OCI-LY1 (cell line): ENCODE results near the gene DCUN1D5.

Experiments used
- H2AFZ ChIP-seq: fragments of 200-600 bp; sonication (generic), shearing (Covaris generic); 2 replicates; pipeline ENCODE4 v1.6.0; 2014; ENCODE audit warnings: antibody characterized with exemption, mild to moderate bottlenecking, low read length
- H3F3A ChIP-seq: fragments of 200-600 bp; sonication (generic), shearing (Covaris generic); 2 replicates; pipeline ENCODE4 v1.6.0; 2014; ENCODE audit warnings: mild to moderate bottlenecking, antibody characterized with exemption, low read length, moderate library complexity; ENCODE audit not compliant: insufficient read depth
- H3K27ac ChIP-seq: fragments of 200-600 bp; sonication (generic); 2 replicates; pipeline ENCODE4 v1.5.1; 2014; ENCODE audit warnings: low read length, mixed run types, mild to moderate bottlenecking, low read depth; ENCODE audit not compliant: poor library complexity, severe bottlenecking
- H3K27me3 ChIP-seq: fragments of 200-600 bp; sonication (generic); 2 replicates; pipeline ENCODE4 v1.6.0; 2014; ENCODE audit warnings: antibody characterized with exemption, mild to moderate bottlenecking, low read length, moderate library complexity; ENCODE audit not compliant: insufficient read depth
- H3K36me3 ChIP-seq: fragments of 200-600 bp; sonication (generic); 2 replicates; pipeline ENCODE4 v1.6.1; 2014; ENCODE audit warnings: mild to moderate bottlenecking, antibody characterized with exemption, low read length, moderate library complexity, mixed read lengths; ENCODE audit not compliant: insufficient read depth
- H3K4me1 ChIP-seq: fragments of 200-600 bp; sonication (generic); 2 replicates; pipeline ENCODE4 v1.5.1; 2014; ENCODE audit warnings: mild to moderate bottlenecking, low read length, moderate library complexity; ENCODE audit not compliant: insufficient read depth, severe bottlenecking
- H3K4me2 ChIP-seq: fragments of 200-600 bp; sonication (generic), shearing (Covaris generic); 2 replicates; pipeline ENCODE4 v1.6.1; 2014; ENCODE audit warnings: low read length
- H3K4me3 ChIP-seq: fragments of 200-600 bp; sonication (generic); 2 replicates; pipeline ENCODE4 v1.5.1; 2014; ENCODE audit warnings: low read length, low read depth, mild to moderate bottlenecking, mixed read lengths; ENCODE audit not compliant: poor library complexity, severe bottlenecking
- H3K79me2 ChIP-seq: fragments of 200-600 bp; shearing (Covaris generic); 2 replicates; pipeline ENCODE4 v1.6.1; 2016; ENCODE audit warnings: mixed run types, low read length, mixed read lengths; ENCODE audit not compliant: insufficient read depth
- H3K9ac ChIP-seq: fragments of 200-600 bp; sonication (generic), shearing (Covaris generic); 2 replicates; pipeline ENCODE4 v1.6.1; 2014; ENCODE audit warnings: mild to moderate bottlenecking, low read length, mixed read lengths
- H3K9me2 ChIP-seq: fragments of 200-600 bp; sonication (generic), shearing (Covaris generic); 2 replicates; pipeline ENCODE4 v1.6.1; 2014; ENCODE audit warnings: low read depth, mild to moderate bottlenecking, low read length, mixed read lengths
- H3K9me3 ChIP-seq: fragments of 200-600 bp; shearing (Covaris generic); 2 replicates; pipeline ENCODE4 v1.6.1; 2014; ENCODE audit warnings: low read length, mixed read lengths
- H4K20me1 ChIP-seq: fragments of 200-600 bp; sonication (generic), shearing (Covaris generic); 2 replicates; pipeline ENCODE4 v1.6.0; 2016; ENCODE audit warnings: mild to moderate bottlenecking, low read length; ENCODE audit not compliant: insufficient read depth
- EZH2 ChIP-seq: fragments of 200-600 bp; sonication (generic), shearing (Covaris generic); IDR thresholded peaks from 2 replicates; pipeline ENCODE4 v1.8.0; 2017; ENCODE audit warnings: borderline replicate concordance, mixed run types, mild to moderate bottlenecking, antibody characterized with exemption, low read length, moderate library complexity, mixed read lengths
- TF ChIP-seq, protein P1 (sequence below): fragments of 200-600 bp; sonication (generic), shearing (Covaris generic); IDR thresholded peaks from 2 replicates; pipeline ENCODE4 v1.5.1; 2017; ENCODE audit warnings: mild to moderate bottlenecking, antibody characterized with exemption, low read length, moderate library complexity, mixed read lengths

Gene DCUN1D5

DNA sequence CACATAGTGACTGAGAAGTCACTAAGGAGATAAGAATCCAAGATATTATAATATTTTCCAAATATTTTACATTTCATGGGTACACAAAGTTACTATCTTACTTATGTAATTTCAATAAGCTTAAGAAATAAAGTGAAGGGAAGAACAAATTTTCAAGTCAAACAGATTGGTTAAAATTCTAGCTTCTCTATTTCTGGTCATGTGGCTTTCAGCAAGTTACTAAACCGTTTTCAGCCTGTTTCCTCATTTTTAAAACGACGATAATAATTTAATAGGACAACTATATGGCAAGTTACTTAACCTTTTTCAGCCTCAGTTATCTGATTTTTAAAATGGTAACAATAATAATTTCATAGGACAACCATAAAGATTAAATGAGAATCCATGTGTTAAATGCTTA lies 15.6 kb downstream of the DCUN1D5 start:
- Histone ChIP-seq H3K36me3 (peaks cover 74% of the 10 kb centered on the region), H2AFZ (no peak overlapping the region), H3K4me3 (no peak overlapping the region), H3K27me3 (no peaks in the 10 kb centered on the region), H3K9me2 (no peaks in the 10 kb centered on the region), H3K9ac (no peak overlapping the region), H3F3A (no peaks in the 10 kb centered on the region), H4K20me1 (no peaks in the 10 kb centered on the region), H3K4me2 (no peak overlapping the region), H3K4me1 (no peaks in the 10 kb centered on the region), H3K27ac (no peak overlapping the region), H3K79me2 (peaks cover 6% of the 10 kb centered on the region), H3K9me3 (no peaks in the 10 kb centered on the region)
- no peak for TF ChIP-seq EZH2
- TF ChIP-seq, protein P1, sequence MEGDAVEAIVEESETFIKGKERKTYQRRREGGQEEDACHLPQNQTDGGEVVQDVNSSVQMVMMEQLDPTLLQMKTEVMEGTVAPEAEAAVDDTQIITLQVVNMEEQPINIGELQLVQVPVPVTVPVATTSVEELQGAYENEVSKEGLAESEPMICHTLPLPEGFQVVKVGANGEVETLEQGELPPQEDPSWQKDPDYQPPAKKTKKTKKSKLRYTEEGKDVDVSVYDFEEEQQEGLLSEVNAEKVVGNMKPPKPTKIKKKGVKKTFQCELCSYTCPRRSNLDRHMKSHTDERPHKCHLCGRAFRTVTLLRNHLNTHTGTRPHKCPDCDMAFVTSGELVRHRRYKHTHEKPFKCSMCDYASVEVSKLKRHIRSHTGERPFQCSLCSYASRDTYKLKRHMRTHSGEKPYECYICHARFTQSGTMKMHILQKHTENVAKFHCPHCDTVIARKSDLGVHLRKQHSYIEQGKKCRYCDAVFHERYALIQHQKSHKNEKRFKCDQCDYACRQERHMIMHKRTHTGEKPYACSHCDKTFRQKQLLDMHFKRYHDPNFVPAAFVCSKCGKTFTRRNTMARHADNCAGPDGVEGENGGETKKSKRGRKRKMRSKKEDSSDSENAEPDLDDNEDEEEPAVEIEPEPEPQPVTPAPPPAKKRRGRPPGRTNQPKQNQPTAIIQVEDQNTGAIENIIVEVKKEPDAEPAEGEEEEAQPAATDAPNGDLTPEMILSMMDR = no peak

DNA sequence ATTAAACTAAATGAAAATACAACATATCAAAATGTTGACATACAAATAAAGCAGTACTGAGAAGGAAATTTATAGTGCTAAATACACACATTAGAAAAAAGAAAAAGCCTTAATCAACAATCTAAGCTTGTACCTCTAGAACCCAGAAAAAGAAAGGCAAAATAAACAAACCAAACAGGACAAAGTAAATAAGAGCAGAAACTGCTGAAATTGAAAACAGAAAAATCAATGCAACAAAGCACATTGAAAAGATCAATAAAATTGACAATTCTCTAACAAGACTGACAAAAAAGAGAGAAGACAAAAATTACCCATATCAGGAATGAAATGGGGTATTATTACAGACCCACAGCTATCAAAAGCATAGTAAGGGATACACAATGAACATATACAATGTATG lies 21.0 kb downstream of the DCUN1D5 start:
- peaks cover 13% of the 10 kb centered on the region for H3K4me1 ChIP-seq
- H3K4me3 ChIP-seq = no peak overlapping the region
- H3K4me2 ChIP-seq = no peak overlapping the region
- H3K27me3 ChIP-seq = no peaks in the 10 kb centered on the region
- peaks cover 38% of the 10 kb centered on the region for H3K79me2 ChIP-seq
- no peak overlapping the region for H2AFZ ChIP-seq
- H3K36me3 ChIP-seq = peaks cover 67% of the 10 kb centered on the region
- TF ChIP-seq, protein P1 = no peak
- no peak for TF ChIP-seq EZH2
- no peak overlapping the region for H3K9ac ChIP-seq
- no peak overlapping the region for H3K27ac ChIP-seq
- no peaks in the 10 kb centered on the region for H4K20me1 ChIP-seq
- H3K9me3 ChIP-seq = no peaks in the 10 kb centered on the region
- no peaks in the 10 kb centered on the region for H3K9me2 ChIP-seq
- H3F3A ChIP-seq = no peaks in the 10 kb centered on the region

DNA sequence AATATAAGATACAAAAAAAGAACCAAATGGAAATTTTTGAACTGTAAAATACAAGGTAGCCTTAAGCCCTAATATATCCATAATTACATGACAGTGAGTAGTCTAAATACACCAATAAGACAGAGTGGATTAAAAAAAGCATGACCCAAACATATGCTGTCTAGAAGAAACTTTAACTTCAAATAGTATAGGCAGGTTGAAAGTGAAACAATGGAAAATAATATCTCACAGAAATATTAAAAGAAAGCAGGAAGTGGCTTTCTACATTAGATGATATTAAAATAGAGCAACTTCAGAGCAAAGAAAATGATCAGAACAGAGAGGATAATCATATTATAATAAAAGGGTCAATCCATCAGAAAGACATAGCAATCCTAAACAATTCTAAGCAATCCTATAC lies 21.8 kb downstream of the DCUN1D5 start:
- Histone ChIP-seq H3F3A (no peaks in the 10 kb centered on the region), H3K79me2 (peaks cover 38% of the 10 kb centered on the region), H3K27ac (no peak overlapping the region), H3K4me2 (no peak overlapping the region), H3K9me2 (no peaks in the 10 kb centered on the region), H3K4me1 (peaks cover 13% of the 10 kb centered on the region), H4K20me1 (no peaks in the 10 kb centered on the region), H2AFZ (no peak overlapping the region), H3K27me3 (no peaks in the 10 kb centered on the region), H3K4me3 (no peak overlapping the region), H3K9me3 (no peaks in the 10 kb centered on the region), H3K9ac (no peak overlapping the region), H3K36me3 (peaks cover 67% of the 10 kb centered on the region)
- TF ChIP-seq, protein P1 = no peak
- no peak for TF ChIP-seq EZH2
